NT2/D1 (cell line): ENCODE data around the gene EMC8.

ENCODE experiments used
- YY1 ChIP-seq: IDR thresholded peaks from 2 replicates; pipeline ENCODE4 v1.6.1; 2011; ENCODE audit not compliant: insufficient read length, insufficient read depth
- ZNF274 ChIP-seq: IDR thresholded peaks from 2 replicates; pipeline ENCODE4 v1.6.1; 2011; ENCODE audit warnings: mild to moderate bottlenecking, low read depth, low read length

DNA sequence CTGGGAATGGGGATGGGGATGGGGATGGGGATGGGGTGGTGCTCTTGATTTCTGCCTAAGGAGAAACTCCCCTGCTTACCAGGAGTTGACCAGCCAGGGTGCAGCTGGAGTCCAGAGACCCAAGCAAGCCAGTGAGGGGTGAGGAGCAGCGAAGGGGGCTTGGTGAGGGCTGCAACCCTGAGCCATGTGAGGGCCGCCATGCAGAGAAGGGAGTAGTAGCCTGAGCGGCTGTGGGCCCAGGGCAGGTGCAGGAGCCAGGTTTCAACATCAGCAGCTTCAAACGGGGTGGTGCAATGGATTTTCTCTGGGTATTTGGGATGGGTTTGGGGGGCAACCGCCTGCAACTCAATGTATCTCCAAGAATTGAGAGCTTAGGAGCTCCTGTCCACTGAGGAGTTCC is 35.4 kb upstream of the EMC8 start:
- TF ChIP-seq YY1 (no peak), ZNF274 (no peak)
